ENCODE measurements around the gene PRKCE.
"Not testable (repeated sequence)": the region's sequence is repeated elsewhere in the genome, so short reads cannot be mapped to it uniquely, and the experiment has no call there.

PRKCE gene

GRCh38 chr2:45843136-45843535, 191.7 kb downstream of the PRKCE start:
- Mint-ChIP-seq H3K36me3 (ENCODE audit: low read depth) (peaks cover 1% of the 10 kb centered on the region), H3K4me1 (peaks cover 39% of the 10 kb centered on the region), H3K27ac (no peak overlapping the region), H3K9me3 (no peaks in the 10 kb centered on the region), H3K27me3 (no peaks in the 10 kb centered on the region), H3K4me3 (no peak overlapping the region)
- ATAC-seq (no peak), DNase-seq (peak; percentile 10)

GRCh38 chr2:45844796-45845457, 193.5 kb downstream of the PRKCE start:
- DNase-seq: no peak
- Mint-ChIP-seq H3K4me3 (no peak overlapping the region), H3K4me1 (peaks cover 46% of the 10 kb centered on the region), H3K9me3 (no peaks in the 10 kb centered on the region), H3K27ac (no peak overlapping the region), H3K36me3 (ENCODE audit: low read depth) (peaks cover 1% of the 10 kb centered on the region), H3K27me3 (no peaks in the 10 kb centered on the region)
- ATAC-seq: peak; percentile 56

GRCh38 chr2:45845566-45845965, 194.1 kb downstream of the PRKCE start:
- no peaks in the 10 kb centered on the region for H3K9me3 Mint-ChIP-seq
- H3K4me1 Mint-ChIP-seq: peaks cover 44% of the 10 kb centered on the region

GRCh38 chr2:45849491-45850283, 198.2 kb downstream of the PRKCE start:
- no peaks in the 10 kb centered on the region for H3K9me3 Mint-ChIP-seq

More at GRCh38 chr2:45845566-45845965, 194.1 kb downstream of the PRKCE start:
- H3K36me3 Mint-ChIP-seq (ENCODE audit: low read depth): peaks cover 1% of the 10 kb centered on the region
- no peak overlapping the region for H3K27ac Mint-ChIP-seq
- no peak for DNase-seq
- no peak for ATAC-seq
- H3K27me3 Mint-ChIP-seq: no peaks in the 10 kb centered on the region
- no peak overlapping the region for H3K4me3 Mint-ChIP-seq

GRCh38 chr2:45850558-45850957, 199.1 kb downstream of the PRKCE start:
- Mint-ChIP-seq H3K4me1 (peaks cover 18% of the 10 kb centered on the region), H3K4me3 (no peak overlapping the region), H3K36me3 (ENCODE audit: low read depth) (no peaks in the 10 kb centered on the region), H3K27me3 (no peaks in the 10 kb centered on the region), H3K27ac (no peak overlapping the region), H3K9me3 (no peaks in the 10 kb centered on the region)
- no peak for DNase-seq
- ATAC-seq: no peak

More at GRCh38 chr2:45849491-45850283, 198.2 kb downstream of the PRKCE start:
- Mint-ChIP-seq H3K27ac (peak overlapping the region; percentile 7), H3K4me3 (no peak overlapping the region), H3K36me3 (ENCODE audit: low read depth) (peaks cover 1% of the 10 kb centered on the region), H3K27me3 (no peaks in the 10 kb centered on the region), H3K4me1 (peaks cover 21% of the 10 kb centered on the region)
- ATAC-seq: peak; percentile 67
- no peak for DNase-seq

GRCh38 chr2:45851111-45851510, 199.6 kb downstream of the PRKCE start:
- no peak for ATAC-seq
- Mint-ChIP-seq H3K9me3 (no peaks in the 10 kb centered on the region), H3K4me3 (no peak overlapping the region), H3K27ac (no peak overlapping the region), H3K4me1 (peaks cover 18% of the 10 kb centered on the region), H3K27me3 (no peaks in the 10 kb centered on the region), H3K36me3 (ENCODE audit: low read depth) (no peaks in the 10 kb centered on the region)
- DNase-seq: no peak

GRCh38 chr2:45851576-45852304, 200.3 kb downstream of the PRKCE start:
- Mint-ChIP-seq H3K27ac (no peak overlapping the region), H3K36me3 (ENCODE audit: low read depth) (no peaks in the 10 kb centered on the region), H3K9me3 (no peaks in the 10 kb centered on the region), H3K4me1 (peaks cover 21% of the 10 kb centered on the region), H3K27me3 (no peaks in the 10 kb centered on the region), H3K4me3 (no peak overlapping the region)
- ATAC-seq (no peak), DNase-seq (no peak)

GRCh38 chr2:45852450-45853150, 201.1 kb downstream of the PRKCE start:
- no peak for ATAC-seq
- Mint-ChIP-seq H3K9me3 (no peaks in the 10 kb centered on the region), H3K27me3 (no peaks in the 10 kb centered on the region), H3K4me3 (no peak overlapping the region), H3K36me3 (ENCODE audit: low read depth) (no peaks in the 10 kb centered on the region), H3K4me1 (peaks cover 26% of the 10 kb centered on the region), H3K27ac (no peak overlapping the region)
- DNase-seq: no peak

- H3K27me3 Mint-ChIP-seq: no peaks in the 10 kb centered on the region
- peaks cover 32% of the 10 kb centered on the region for H3K4me1 Mint-ChIP-seq
- ATAC-seq: no peak
- no peaks in the 10 kb centered on the region for H3K9me3 Mint-ChIP-seq
- DNase-seq: no peak
- H3K36me3 Mint-ChIP-seq (ENCODE audit: low read depth): no peaks in the 10 kb centered on the region
- H3K27ac Mint-ChIP-seq: no peak overlapping the region
- H3K4me3 Mint-ChIP-seq: no peak overlapping the region
Measured at GRCh38 chr2:45855374-45855773, 203.9 kb downstream of the PRKCE start.

GRCh38 chr2:45856391-45857274, 205.2 kb downstream of the PRKCE start:
- no peaks in the 10 kb centered on the region for H3K36me3 Mint-ChIP-seq (ENCODE audit: low read depth)
- DNase-seq: no peak
- no peaks in the 10 kb centered on the region for H3K27me3 Mint-ChIP-seq
- no peak overlapping the region for H3K27ac Mint-ChIP-seq
- ATAC-seq: no peak
- no peaks in the 10 kb centered on the region for H3K9me3 Mint-ChIP-seq
- peaks cover 40% of the 10 kb centered on the region for H3K4me1 Mint-ChIP-seq
- no peak overlapping the region for H3K4me3 Mint-ChIP-seq

GRCh38 chr2:45857275-45857609, 205.8 kb downstream of the PRKCE start:
- Mint-ChIP-seq H3K27ac (no peak overlapping the region), H3K27me3 (no peaks in the 10 kb centered on the region)

GRCh38 chr2:45857867-45858520, 206.5 kb downstream of the PRKCE start:
- ATAC-seq (no peak), DNase-seq (no peak)
- Mint-ChIP-seq H3K36me3 (ENCODE audit: low read depth) (no peaks in the 10 kb centered on the region), H3K27me3 (no peaks in the 10 kb centered on the region), H3K9me3 (no peaks in the 10 kb centered on the region), H3K4me3 (no peak overlapping the region), H3K27ac (no peak overlapping the region), H3K4me1 (peaks cover 44% of the 10 kb centered on the region)

More at GRCh38 chr2:45857275-45857609, 205.8 kb downstream of the PRKCE start:
- peaks cover 40% of the 10 kb centered on the region for H3K4me1 Mint-ChIP-seq
- DNase-seq (no peak), ATAC-seq (no peak)
- no peak overlapping the region for H3K4me3 Mint-ChIP-seq
- H3K9me3 Mint-ChIP-seq: no peaks in the 10 kb centered on the region
- no peaks in the 10 kb centered on the region for H3K36me3 Mint-ChIP-seq (ENCODE audit: low read depth)

- H3K4me3 Mint-ChIP-seq; H3K27ac Mint-ChIP-seq; DNase-seq; H3K36me3 Mint-ChIP-seq (ENCODE audit: low read depth); H3K27me3 Mint-ChIP-seq; ATAC-seq; H3K9me3 Mint-ChIP-seq: not testable (repeated sequence)
- H3K4me1 Mint-ChIP-seq: peaks cover 45% of the 10 kb centered on the region
Measured at GRCh38 chr2:45858872-45859271, 207.4 kb downstream of the PRKCE start.

Measured in activated naive CD8-positive, alpha-beta T cell treated with anti-CD3 and anti-CD28 coated beads, Interleukin-2, amount 50 U/mL, for 24 hours (primary cell).